Lower leg skin (tissue), 4 donors: ENCODE results near the gene MAP4. TPM values are rescaled to one million over a fixed set of nuclear protein-coding genes. Genes with fewer than 3 reads are reported as not detected.

Source experiments
- DNase-seq, 2 donors: peaks; one replicate each; pipeline ENCODE4 v3.0.0-alpha.2; 2019; ENCODE audit warnings: low spot score in 2 of 2
- H3K4me3 ChIP-seq: fragments of 200-600 bp; sonication (generic); 2 replicates; pipeline ENCODE4 v1.5.1; 2017; ENCODE audit warnings: mild to moderate bottlenecking, low read depth; ENCODE audit not compliant: poor library complexity, severe bottlenecking
- POLR2A ChIP-seq, 2 donors: fragments of 450-650 bp; IDR thresholded peaks; one replicate each; pipeline ENCODE4 v1.6.1; 2016 to 2017; ENCODE audit warnings: antibody characterized with exemption in 2 of 2, mild to moderate bottlenecking in 1 of 2, moderate library complexity in 1 of 2
- WGBS, 2 donors: methylation state at CpG; one replicate each; pipeline ENCODE4 v1.1.5; 2018; 5-methylcytosine and 5-hydroxymethylcytosine counted together
- intact Hi-C: fragments of 100-400 bp; cut with DNase I; formaldehyde crosslinking; loops from one replicate; pipeline ENCODE4 v1.15.0; 2023; ENCODE audit warnings: low total_unique reads
- total RNA-seq, 4 donors: library from RNA; depleted of rRNA; stranded (reverse); fragments of >200 nt; gene quantifications; one replicate each; pipeline ENCODE4 v1.1.0, GENCODE V29; 2016
- TF ChIP-seq, protein P1 (sequence below), 3 donors: fragments of 450-650 bp; IDR thresholded peaks; one replicate each; pipeline ENCODE4 v1.5.1; 2016; ENCODE audit warnings: antibody characterized with exemption in 3 of 3, mild to moderate bottlenecking in 3 of 3, moderate library complexity in 2 of 3

The MAP4 gene
- total RNA-seq, 4 donors from 2014 or later = 102 to 161 (median 126) TPM

DNA sequence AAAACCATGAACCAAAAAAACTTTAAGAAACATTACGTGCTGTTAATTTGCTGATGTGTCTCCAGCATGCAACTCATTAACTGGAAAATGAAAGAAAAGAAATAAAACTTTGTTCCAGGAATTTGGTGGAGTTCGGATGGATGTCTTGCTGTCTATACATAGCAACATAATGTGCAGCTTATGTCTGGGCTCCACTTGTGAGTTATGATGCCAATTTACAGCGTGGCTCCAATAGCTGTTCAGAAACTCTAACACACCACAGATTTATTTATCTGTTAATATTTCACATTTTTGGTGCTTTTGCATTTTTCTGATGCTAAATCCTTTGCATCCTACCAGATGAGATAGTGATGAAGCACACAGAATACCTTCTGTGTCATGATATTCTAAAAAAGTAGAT lies 45.1 kb downstream of the MAP4 start:
- no peak for TF ChIP-seq POLR2A (IDR thresholded peaks at IDR 0.05)
- TF ChIP-seq, protein P1, sequence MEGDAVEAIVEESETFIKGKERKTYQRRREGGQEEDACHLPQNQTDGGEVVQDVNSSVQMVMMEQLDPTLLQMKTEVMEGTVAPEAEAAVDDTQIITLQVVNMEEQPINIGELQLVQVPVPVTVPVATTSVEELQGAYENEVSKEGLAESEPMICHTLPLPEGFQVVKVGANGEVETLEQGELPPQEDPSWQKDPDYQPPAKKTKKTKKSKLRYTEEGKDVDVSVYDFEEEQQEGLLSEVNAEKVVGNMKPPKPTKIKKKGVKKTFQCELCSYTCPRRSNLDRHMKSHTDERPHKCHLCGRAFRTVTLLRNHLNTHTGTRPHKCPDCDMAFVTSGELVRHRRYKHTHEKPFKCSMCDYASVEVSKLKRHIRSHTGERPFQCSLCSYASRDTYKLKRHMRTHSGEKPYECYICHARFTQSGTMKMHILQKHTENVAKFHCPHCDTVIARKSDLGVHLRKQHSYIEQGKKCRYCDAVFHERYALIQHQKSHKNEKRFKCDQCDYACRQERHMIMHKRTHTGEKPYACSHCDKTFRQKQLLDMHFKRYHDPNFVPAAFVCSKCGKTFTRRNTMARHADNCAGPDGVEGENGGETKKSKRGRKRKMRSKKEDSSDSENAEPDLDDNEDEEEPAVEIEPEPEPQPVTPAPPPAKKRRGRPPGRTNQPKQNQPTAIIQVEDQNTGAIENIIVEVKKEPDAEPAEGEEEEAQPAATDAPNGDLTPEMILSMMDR (IDR thresholded peaks at IDR 0.05) = no peak
- no peak overlapping the region for H3K4me3 ChIP-seq
- intact Hi-C loops = no loop called here
- DNase-seq = no peak
- WGBS, 2 donors = 79 to 86% methylated on average over 3 of the region's 3 CpGs

DNA sequence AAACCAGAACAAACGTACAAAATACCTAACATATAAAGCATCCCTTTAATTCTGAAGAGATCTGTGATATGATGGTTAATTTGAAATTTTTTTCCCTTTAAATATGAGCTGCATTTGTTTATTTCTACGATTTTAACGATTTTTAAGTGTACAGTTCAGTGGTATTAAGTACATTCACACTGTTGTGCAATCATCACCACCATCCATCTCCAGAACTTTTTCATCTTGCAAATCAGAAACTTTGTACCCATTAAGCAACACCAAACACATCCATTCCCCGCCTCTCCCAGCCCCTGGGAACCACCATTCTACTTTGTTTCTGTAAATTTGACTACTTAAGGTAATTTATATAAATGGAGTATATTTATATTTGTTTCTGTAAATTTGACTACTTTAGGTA lies 51.5 kb downstream of the MAP4 start:
- 94 to 96% methylated on average over 4 of the region's 4 CpGs for WGBS, 2 donors
- DNase-seq = no peak
- no peak overlapping the region for H3K4me3 ChIP-seq
- no peak for TF ChIP-seq POLR2A (IDR thresholded peaks at IDR 0.05)
- TF ChIP-seq, protein P1 (IDR thresholded peaks at IDR 0.05) = no peak
- intact Hi-C loops = no loop called here

DNA sequence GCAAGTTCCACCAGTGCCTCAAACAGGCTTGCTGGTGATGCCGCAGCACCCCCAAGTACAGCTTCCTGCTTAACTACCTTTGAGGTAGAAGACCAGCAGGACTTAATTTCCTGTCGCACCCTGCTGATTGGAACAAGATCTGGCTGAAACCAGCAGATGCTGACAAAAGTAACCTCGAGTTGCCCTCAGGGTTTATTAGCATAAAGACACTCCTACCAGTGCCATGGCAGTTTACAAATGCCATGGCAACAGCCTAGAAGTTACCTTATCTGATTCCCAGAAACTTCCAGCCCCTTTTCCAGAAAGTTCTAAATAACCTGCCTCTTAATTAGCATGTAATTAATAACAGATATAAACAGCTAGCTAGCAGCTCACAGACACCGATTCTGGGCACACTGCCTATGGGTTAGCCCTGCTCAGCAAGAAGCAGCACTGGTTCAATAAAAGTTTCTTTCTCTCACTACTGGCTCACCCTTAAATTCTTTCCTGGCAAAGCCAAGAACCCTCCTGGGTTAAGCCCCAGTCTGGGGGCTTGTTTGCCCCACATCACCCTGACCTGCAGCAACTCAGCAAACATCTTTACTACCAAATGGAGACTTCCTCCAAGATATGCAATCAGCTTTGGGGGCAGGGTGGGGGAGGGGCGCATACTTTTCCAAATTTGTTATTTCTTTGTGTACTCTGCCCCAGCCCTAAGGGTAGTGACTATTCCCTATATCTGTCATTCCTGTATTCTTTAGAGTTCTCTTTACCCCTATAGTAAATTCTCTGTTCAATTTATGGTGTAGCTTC lies 54.2 kb downstream of the MAP4 start:
- no peak overlapping the region for H3K4me3 ChIP-seq
- DNase-seq = no peak
- TF ChIP-seq, protein P1 (IDR thresholded peaks at IDR 0.05) = no peak
- no peak for TF ChIP-seq POLR2A (IDR thresholded peaks at IDR 0.05)
- intact Hi-C loops = no loop called here
- WGBS, 2 donors = 19 to 34% methylated on average over 5 of the region's 5 CpGs

DNA sequence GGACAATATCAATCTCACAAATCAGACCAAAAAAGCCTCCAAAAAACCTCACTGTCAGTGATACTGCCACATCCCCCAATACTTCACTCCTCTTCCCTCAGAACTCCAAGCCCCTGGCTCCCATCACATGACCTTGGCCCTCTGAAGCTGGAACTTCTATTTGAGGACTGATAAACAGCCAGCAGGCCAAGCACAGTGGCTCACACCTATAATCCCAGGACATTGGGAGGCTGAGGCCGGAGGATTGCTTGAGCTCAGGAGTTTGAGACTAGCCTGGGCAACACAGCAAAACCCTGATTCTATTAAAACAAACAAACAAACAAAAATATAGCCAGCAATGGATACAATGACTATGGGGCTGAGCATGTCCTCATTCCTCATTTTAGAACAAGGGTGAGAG lies 55.2 kb downstream of the MAP4 start:
- 94 to 95% methylated on average over 1 of the region's 1 CpG for WGBS, 2 donors
- H3K4me3 ChIP-seq = no peak overlapping the region
- DNase-seq = no peak
- intact Hi-C loops = no loop called here
- TF ChIP-seq, protein P1 (IDR thresholded peaks at IDR 0.05) = no peak
- no peak for TF ChIP-seq POLR2A (IDR thresholded peaks at IDR 0.05)

DNA sequence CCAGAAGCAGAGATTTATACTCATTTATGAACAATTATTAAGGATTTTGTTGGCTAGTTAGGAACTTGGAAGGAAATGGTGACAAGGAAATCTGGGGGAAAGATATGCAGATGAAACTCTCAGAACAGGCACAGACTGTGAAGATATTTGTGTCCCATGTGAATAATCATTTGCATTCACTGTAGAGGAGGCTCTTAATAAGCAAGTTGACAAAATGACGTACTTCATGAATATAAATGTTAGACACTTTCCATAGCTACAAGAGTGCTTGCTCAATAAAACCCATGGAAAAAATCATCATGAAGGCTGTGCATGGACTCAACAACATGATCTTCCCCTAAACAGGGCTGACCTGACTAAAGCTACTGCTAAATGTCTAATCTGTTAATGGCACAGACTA lies 59.7 kb downstream of the MAP4 start:
- TF ChIP-seq POLR2A (IDR thresholded peaks at IDR 0.05) = no peak
- TF ChIP-seq, protein P1 (IDR thresholded peaks at IDR 0.05) = no peak
- WGBS, 2 donors = 48 to 77% methylated on average over 1 of the region's 1 CpG
- H3K4me3 ChIP-seq = no peak overlapping the region
- no peak for DNase-seq
- intact Hi-C loops = no loop called here

DNA sequence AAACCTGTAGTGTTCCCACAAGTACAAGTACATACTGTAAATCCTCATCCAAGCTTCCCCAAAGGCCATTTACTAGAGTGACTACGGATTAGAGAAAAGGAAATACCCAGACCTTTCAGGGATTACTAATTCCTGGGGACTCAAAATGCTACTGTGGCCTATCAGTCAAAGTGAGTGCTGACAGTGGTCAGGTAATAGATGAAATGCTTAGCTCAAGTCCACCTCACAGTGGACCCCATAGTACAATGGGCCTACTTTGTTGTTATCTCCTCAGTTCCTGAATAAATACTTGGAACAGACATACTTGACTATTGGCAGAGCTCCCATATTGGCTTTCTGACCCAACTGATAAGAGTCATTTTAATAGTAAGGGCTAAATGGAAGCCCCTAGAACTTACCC lies 61.6 kb downstream of the MAP4 start:
- DNase-seq = no peak
- H3K4me3 ChIP-seq = no peak overlapping the region
- intact Hi-C loops = no loop called here
- WGBS, 2 donors = 76 to 80% methylated on average over 1 of the region's 1 CpG
- TF ChIP-seq POLR2A (IDR thresholded peaks at IDR 0.05) = no peak
- TF ChIP-seq, protein P1 (IDR thresholded peaks at IDR 0.05) = no peak
